HepG2 (cell line): ENCODE measurements around the gene SNAP47. TPM values are rescaled to one million over a fixed set of nuclear protein-coding genes. Genes with fewer than 3 reads are reported as not detected.

Experiments
- ATAC-seq: fragments of 200-7000 bp; cut with Tn5 transposase; 3 replicates; pipeline ENCODE4 v1.9.1; 2020; ENCODE audit warnings: mild to moderate bottlenecking, moderate library complexity
- BruUV-seq: library from RNA; stranded (reverse); fragments of 400-500 nt; replicated peaks from 2 replicates; lab custom pipeline; 2021; lab: Mats Ljungman, UMichigan
- CTCF ChIA-PET: fragments of 300-600 bp; formaldehyde crosslinking; extraction: SDS; loops from one replicate; lab custom pipeline; 2021; ENCODE audit warnings: low total read pairs, inconsistent platforms, low intra/inter-chr PET ratio; lab: Yijun Ruan, JAX
- POLR2A ChIA-PET: fragments of 350-600 bp; sonication (Branson Sonifier 250); formaldehyde crosslinking; loops from one replicate; lab custom pipeline; 2020; ENCODE audit warnings: antibody characterized with exemption, inconsistent platforms; lab: Yijun Ruan, JAX
- DNase-seq: peaks from one replicate; pipeline ENCODE4 v3.0.0-alpha.2; 2015; ENCODE audit warnings: low spot score
- FAIRE-seq: peaks from 3 replicates; lab custom pipeline; 2011; peaks lifted over from hg19 to GRCh38; lab: Jason Lieb, UNC
- H2AFZ ChIP-seq: one replicate; pipeline ENCODE4 v1.6.1; 2011; ENCODE audit warnings: low read length, inconsistent platforms
- H3K27ac ChIP-seq: fragments of 300-600 bp; 3 replicates; pipeline ENCODE4 v1.8.0; 2011; ENCODE audit warnings: mixed run types, mild to moderate bottlenecking, mixed read lengths, low read length, inconsistent platforms; ENCODE audit not compliant: insufficient read depth; ENCODE audit errors: extremely low read length
- H3K27me3 ChIP-seq, 2 experiments: fragments of 200-600 bp in 1 of 2; 2 replicates in 1 of 2; 3 replicates in 1 of 2; pipeline versions ENCODE4 v1.6.0 to v1.8.0; 2011; ENCODE audit warnings: low read length in 2 of 2, mild to moderate bottlenecking in 2 of 2, moderate library complexity in 2 of 2, inconsistent platforms in 1 of 2; ENCODE audit not compliant: insufficient read depth in 2 of 2, control insufficient read depth in 1 of 2
- H3K36me3 ChIP-seq, 2 experiments: fragments of 200-600 bp in 1 of 2; replicated peaks in 1 of 2; 2 replicates in 1 of 2; 3 replicates in 1 of 2; pipeline versions ENCODE4 v1.5.1 to v1.8.0; 2011; ENCODE audit warnings: low read length in 2 of 2, inconsistent platforms in 1 of 2; ENCODE audit not compliant: insufficient read depth in 2 of 2, control insufficient read depth in 1 of 2
- H3K4me1 ChIP-seq: 2 replicates; pipeline ENCODE4 v1.5.1; 2012; ENCODE audit warnings: low read length, inconsistent platforms; ENCODE audit not compliant: insufficient read depth
- H3K4me2 ChIP-seq: 2 replicates; pipeline ENCODE4 v1.6.0; 2011; ENCODE audit warnings: low read depth, low read length, inconsistent platforms
- H3K4me3 ChIP-seq, 3 experiments: fragments of 200-600 bp in 1 of 3; sonication (generic), shearing (Covaris generic) in 1 of 3; replicated peaks in 1 of 3; 2 replicates each; pipeline ENCODE4 v1.5.1; 2011 to 2016; ENCODE audit warnings: low read length in 3 of 3, inconsistent platforms in 2 of 3, low read depth in 2 of 3, mild to moderate bottlenecking in 2 of 3, control low read depth in 1 of 3, mixed read lengths in 1 of 3; ENCODE audit not compliant: insufficient read depth in 1 of 3
- H3K79me2 ChIP-seq: one replicate; pipeline ENCODE4 v1.6.1; 2011; ENCODE audit warnings: low read length, inconsistent platforms; ENCODE audit not compliant: insufficient read depth
- H3K9ac ChIP-seq: 2 replicates; pipeline ENCODE4 v1.6.0; 2011; ENCODE audit warnings: mild to moderate bottlenecking, low read depth, low read length, inconsistent platforms; ENCODE audit not compliant: insufficient read depth
- H3K9me3 ChIP-seq: 2 replicates; pipeline ENCODE4 v1.5.1; 2012; ENCODE audit warnings: mild to moderate bottlenecking, low read length
- H4K20me1 ChIP-seq: 2 replicates; pipeline ENCODE4 v1.6.0; 2011; ENCODE audit warnings: inconsistent platforms, mild to moderate bottlenecking, low read length, moderate library complexity; ENCODE audit not compliant: insufficient read depth
- HNF4A ChIP-seq: sonication (generic); formaldehyde crosslinking; IDR thresholded peaks from 2 replicates; pipeline ENCODE4 v1.4.0; 2020; ENCODE audit warnings: missing genetic modification reagents
- SETDB1 ChIP-seq: sonication (generic); formaldehyde crosslinking; IDR thresholded peaks from 2 replicates; pipeline ENCODE4 v1.5.1; 2020; ENCODE audit warnings: missing genetic modification reagents, mild to moderate bottlenecking, borderline replicate concordance
- ZFY ChIP-seq: sonication (generic); formaldehyde crosslinking; IDR thresholded peaks from 2 replicates; pipeline ENCODE4 v1.4.0; 2020; ENCODE audit warnings: missing genetic modification reagents
- ZNF781 ChIP-seq: sonication (generic); formaldehyde crosslinking; IDR thresholded peaks from 2 replicates; pipeline ENCODE4 v1.5.1; 2020; ENCODE audit warnings: borderline replicate concordance, mild to moderate bottlenecking, missing genetic modification reagents; ENCODE audit errors: not compliant biosample characterization
- WGBS: methylation state at CpG from one replicate; pipeline ENCODE4 v1.1.6; 2017; ENCODE audit warnings: low lambda C conversion rate; 5-methylcytosine and 5-hydroxymethylcytosine counted together
- in situ Hi-C: cut with HindIII; loops from 2 replicates; pipeline ENCODE4 v1.10.0; 2017; ENCODE audit warnings: low pct_unique_long_range_greater_than_20kb; ENCODE audit not compliant: extremely low pct_ligation_motif_present
- intact Hi-C: fragments of 100-400 bp; cut with micrococcal nuclease; formaldehyde crosslinking; loops from one replicate; pipeline ENCODE4 v1.10.0; 2022; ENCODE audit not compliant: unreplicated experiment
- polyA plus RNA-seq, 8 experiments: library from polyadenylated mRNA; depleted of rRNA in 3 of 8; stranded (reverse) in 7 of 8; unstranded in 1 of 8; fragments of >200 nt; fragmentation: Illumina TruSeq in 4 of 8; extraction: Trizol in 4 of 8; gene quantifications; 2 replicates each; pipeline versions ENCODE4 v1.2.1 to v1.2.3, GENCODE V29; 2011 to 2016; ENCODE audit warnings: low read depth in 4 of 8, missing spikeins in 1 of 8, mixed read lengths in 1 of 8; ENCODE audit not compliant: insufficient read depth in 1 of 8
- total RNA-seq, 5 experiments: library from RNA; depleted of rRNA; stranded (reverse); fragments of >200 nt; fragmentation: Illumina TruSeq; extraction: Trizol; gene quantifications; 2 replicates each; pipeline ENCODE4 v1.2.3, GENCODE V29; 2016; ENCODE audit warnings: low read depth in 1 of 5
- TF ChIP-seq, protein P1 (sequence below): sonication (generic); formaldehyde crosslinking; IDR thresholded peaks from 2 replicates; pipeline ENCODE4 v1.5.0; 2020; ENCODE audit warnings: missing genetic modification reagents
- TF ChIP-seq, protein P2 (sequence below): sonication (generic); formaldehyde crosslinking; IDR thresholded peaks from 2 replicates; pipeline ENCODE4 v1.4.0; 2020; ENCODE audit warnings: missing genetic modification reagents

Gene SNAP47
- total and polyA plus RNA-seq, 2 of the 13 experiments (the other 11 are each of a cell fraction or from before 2014, with no cell fraction given), result 13.6 to 25.1 TPM

GRCh38 chr1:227718932-227719331, 16.3 kb upstream of the SNAP47 start:
- DNase-seq (no peak), FAIRE-seq (no peak), ATAC-seq (no peak)
- no peak overlapping the region for H3K4me2 ChIP-seq
- peaks cover 19% of the 10 kb centered on the region for H3K9me3 ChIP-seq
- in situ Hi-C loops, result no loop called here
- H3K27ac ChIP-seq, result no peak overlapping the region
- intact Hi-C loops, result no loop called here
- 8% methylated on average over 2 of the region's 2 CpGs for WGBS
- no peaks in the 10 kb centered on the region for H3K79me2 ChIP-seq
- H3K4me1 ChIP-seq, result no peaks in the 10 kb centered on the region
- H3K27me3 ChIP-seq, result no peaks in the 10 kb centered on the region; a peak in 1 of 5 replicates
- POLR2A ChIA-PET, result no interaction called here
- H3K4me3 ChIP-seq, result no peak overlapping the region
- no TSS peak for BruUV-seq
- no peaks in the 10 kb centered on the region for H3K36me3 ChIP-seq
- no peaks in the 10 kb centered on the region for H4K20me1 ChIP-seq
- TF ChIP-seq ZNF781 (no peak), SETDB1 (CRISPR knock-in tag) (no peak), ZFY (no peak), HNF4A (CRISPR knock-in tag) (no peak)
- TF ChIP-seq, protein P1, sequence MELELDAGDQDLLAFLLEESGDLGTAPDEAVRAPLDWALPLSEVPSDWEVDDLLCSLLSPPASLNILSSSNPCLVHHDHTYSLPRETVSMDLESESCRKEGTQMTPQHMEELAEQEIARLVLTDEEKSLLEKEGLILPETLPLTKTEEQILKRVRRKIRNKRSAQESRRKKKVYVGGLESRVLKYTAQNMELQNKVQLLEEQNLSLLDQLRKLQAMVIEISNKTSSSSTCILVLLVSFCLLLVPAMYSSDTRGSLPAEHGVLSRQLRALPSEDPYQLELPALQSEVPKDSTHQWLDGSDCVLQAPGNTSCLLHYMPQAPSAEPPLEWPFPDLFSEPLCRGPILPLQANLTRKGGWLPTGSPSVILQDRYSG (CRISPR knock-in tag), result no peak
- TF ChIP-seq, protein P2, sequence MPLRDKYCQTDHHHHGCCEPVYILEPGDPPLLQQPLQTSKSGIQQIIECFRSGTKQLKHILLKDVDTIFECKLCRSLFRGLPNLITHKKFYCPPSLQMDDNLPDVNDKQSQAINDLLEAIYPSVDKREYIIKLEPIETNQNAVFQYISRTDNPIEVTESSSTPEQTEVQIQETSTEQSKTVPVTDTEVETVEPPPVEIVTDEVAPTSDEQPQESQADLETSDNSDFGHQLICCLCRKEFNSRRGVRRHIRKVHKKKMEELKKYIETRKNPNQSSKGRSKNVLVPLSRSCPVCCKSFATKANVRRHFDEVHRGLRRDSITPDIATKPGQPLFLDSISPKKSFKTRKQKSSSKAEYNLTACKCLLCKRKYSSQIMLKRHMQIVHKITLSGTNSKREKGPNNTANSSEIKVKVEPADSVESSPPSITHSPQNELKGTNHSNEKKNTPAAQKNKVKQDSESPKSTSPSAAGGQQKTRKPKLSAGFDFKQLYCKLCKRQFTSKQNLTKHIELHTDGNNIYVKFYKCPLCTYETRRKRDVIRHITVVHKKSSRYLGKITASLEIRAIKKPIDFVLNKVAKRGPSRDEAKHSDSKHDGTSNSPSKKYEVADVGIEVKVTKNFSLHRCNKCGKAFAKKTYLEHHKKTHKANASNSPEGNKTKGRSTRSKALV (CRISPR knock-in tag), result no peak
- no peak overlapping the region for H2AFZ ChIP-seq
- CTCF ChIA-PET, result no interaction called here
- no peak overlapping the region for H3K9ac ChIP-seq
